HG03175 (cell line): Measurements from ENCODE around the gene KDM3B.
A peak's percentile ranks its signal among the peaks of the same experiment; 100 is the strongest.

ENCODE experiments used
- ATAC-seq: cut with Tn5 transposase; IDR thresholded peaks from one replicate; pipeline ENCODE4 v1.9.1; 2021; ENCODE audit warnings: mild to moderate bottlenecking, moderate library complexity; ENCODE audit not compliant: unreplicated experiment

Gene KDM3B

GRCh38 chr5:138445547-138446271 lies 93.2 kb downstream of the KDM3B start:
- no peak for ATAC-seq

- no peak for ATAC-seq
Measured at GRCh38 chr5:138448070-138448469, 95.6 kb downstream of the KDM3B start.

- no peak for ATAC-seq
Measured at GRCh38 chr5:138448481-138449398, 96.3 kb downstream of the KDM3B start.

- peak; percentile 76 for ATAC-seq
Measured at GRCh38 chr5:138449501-138450239, 97.2 kb downstream of the KDM3B start.

GRCh38 chr5:138450971-138451370 lies 98.5 kb downstream of the KDM3B start:
- no peak for ATAC-seq

GRCh38 chr5:138452720-138453119 lies 100.2 kb downstream of the KDM3B start:
- ATAC-seq = no peak

- no peak for ATAC-seq
Measured at GRCh38 chr5:138453590-138453989, 101.1 kb downstream of the KDM3B start.

- ATAC-seq = no peak
Measured at GRCh38 chr5:138454121-138454520, 101.6 kb downstream of the KDM3B start.

GRCh38 chr5:138455232-138455930 lies 102.9 kb downstream of the KDM3B start:
- no peak for ATAC-seq

- no peak for ATAC-seq
Measured at GRCh38 chr5:138457531-138458275, 105.2 kb downstream of the KDM3B start.

- ATAC-seq = no peak
Measured at GRCh38 chr5:138458384-138458783, 105.9 kb downstream of the KDM3B start.

- ATAC-seq = no peak
Measured at GRCh38 chr5:138458856-138459255, 106.4 kb downstream of the KDM3B start.

- peak; percentile 38 for ATAC-seq
Measured at GRCh38 chr5:138459311-138459933, 106.9 kb downstream of the KDM3B start.

GRCh38 chr5:138460032-138460693 lies 107.7 kb downstream of the KDM3B start:
- ATAC-seq = no peak

GRCh38 chr5:138461343-138462125 lies 109.0 kb downstream of the KDM3B start:
- ATAC-seq = no peak

- no peak for ATAC-seq
Measured at GRCh38 chr5:138463419-138464007, 111.0 kb downstream of the KDM3B start.

- peak; percentile 46 for ATAC-seq
Measured at GRCh38 chr5:138464008-138464387, 111.5 kb downstream of the KDM3B start.
